Osteocyte (in vitro differentiated cells): ENCODE measurements around the gene CUBN. TPM values are rescaled to one million over a fixed set of nuclear protein-coding genes. Genes with fewer than 3 reads are reported as not detected.
A peak's percentile ranks its signal among the peaks of the same experiment; 100 is the strongest.

Experiments
- DNase-seq: peaks from one replicate; pipeline ENCODE4 v3.0.0; 2021; ENCODE audit warnings: mixed read lengths; ENCODE audit not compliant: unreplicated experiment; ENCODE audit errors: extremely low spot score
- H3K27ac Mint-ChIP-seq: one replicate; pipeline ENCODE4 v1.8.0; 2021; ENCODE audit warnings: mild to moderate bottlenecking, mixed read lengths; ENCODE audit not compliant: unreplicated experiment
- H3K27me3 Mint-ChIP-seq: one replicate; pipeline ENCODE4 v1.8.0; 2021; ENCODE audit warnings: mixed read lengths; ENCODE audit not compliant: unreplicated experiment
- H3K36me3 Mint-ChIP-seq: one replicate; pipeline ENCODE4 v1.8.0; 2021; ENCODE audit warnings: mixed read lengths; ENCODE audit not compliant: unreplicated experiment
- H3K4me1 Mint-ChIP-seq: one replicate; pipeline ENCODE4 v1.8.0; 2021; ENCODE audit warnings: mixed read lengths; ENCODE audit not compliant: unreplicated experiment
- H3K4me3 Mint-ChIP-seq: one replicate; pipeline ENCODE4 v1.8.0; 2021; ENCODE audit warnings: mild to moderate bottlenecking, moderate library complexity, mixed read lengths; ENCODE audit not compliant: unreplicated experiment
- H3K9me3 Mint-ChIP-seq: one replicate; pipeline ENCODE4 v1.8.0; 2021; ENCODE audit warnings: mixed read lengths; ENCODE audit not compliant: unreplicated experiment
- CTCF ChIP-seq: fragments of 200-600 bp; sonication (generic); IDR thresholded peaks from 2 replicates; pipeline ENCODE4 v1.5.0; 2021; ENCODE audit warnings: antibody characterized with exemption, mild to moderate bottlenecking, moderate library complexity
- total RNA-seq: library from RNA; stranded (reverse); gene quantifications from 2 replicates; pipeline ENCODE4 v1.2.1, GENCODE V29; 2021

CUBN gene
- total RNA-seq, 1 donor from 2014 or later = 1.4 TPM

GRCh38 chr10:16848562-16849154 is 281.0 kb downstream of the CUBN start:
- no peaks in the 10 kb centered on the region for H3K27me3 Mint-ChIP-seq
- H3K27ac Mint-ChIP-seq = no peak overlapping the region
- H3K4me1 Mint-ChIP-seq = peaks cover 2% of the 10 kb centered on the region
- no peaks in the 10 kb centered on the region for H3K9me3 Mint-ChIP-seq
- no peaks in the 10 kb centered on the region for H3K36me3 Mint-ChIP-seq
- no peak overlapping the region for H3K4me3 Mint-ChIP-seq
- TF ChIP-seq CTCF = no peak
- no peak for DNase-seq

- Mint-ChIP-seq H3K9me3 (no peaks in the 10 kb centered on the region), H3K27me3 (no peaks in the 10 kb centered on the region), H3K4me1 (peaks cover 2% of the 10 kb centered on the region), H3K27ac (no peak overlapping the region), H3K36me3 (no peaks in the 10 kb centered on the region), H3K4me3 (no peak overlapping the region)
- TF ChIP-seq CTCF = no peak
- DNase-seq = no peak
Observed at GRCh38 chr10:16847644-16848043, 282.0 kb downstream of the CUBN start.

GRCh38 chr10:16845248-16845647 is 284.4 kb downstream of the CUBN start:
- no peak for TF ChIP-seq CTCF
- Mint-ChIP-seq H3K27me3 (no peaks in the 10 kb centered on the region), H3K4me1 (peaks cover 2% of the 10 kb centered on the region), H3K4me3 (no peak overlapping the region), H3K9me3 (no peaks in the 10 kb centered on the region), H3K27ac (no peak overlapping the region), H3K36me3 (no peaks in the 10 kb centered on the region)
- DNase-seq = no peak

GRCh38 chr10:16843252-16843870 is 286.2 kb downstream of the CUBN start:
- DNase-seq = no peak
- TF ChIP-seq CTCF = peak; percentile 66
- no peaks in the 10 kb centered on the region for H3K9me3 Mint-ChIP-seq

GRCh38 chr10:16835228-16835627 is 294.4 kb downstream of the CUBN start:
- Mint-ChIP-seq H3K27ac (no peak overlapping the region), H3K27me3 (no peaks in the 10 kb centered on the region), H3K4me3 (no peak overlapping the region), H3K4me1 (peaks cover 27% of the 10 kb centered on the region), H3K36me3 (peaks cover 2% of the 10 kb centered on the region), H3K9me3 (no peaks in the 10 kb centered on the region)
- no peak for DNase-seq
- TF ChIP-seq CTCF = no peak

More at GRCh38 chr10:16843252-16843870, 286.2 kb downstream of the CUBN start:
- H3K4me3 Mint-ChIP-seq = no peak overlapping the region
- no peaks in the 10 kb centered on the region for H3K27me3 Mint-ChIP-seq
- H3K4me1 Mint-ChIP-seq = peaks cover 2% of the 10 kb centered on the region
- peaks cover 2% of the 10 kb centered on the region for H3K36me3 Mint-ChIP-seq
- no peak overlapping the region for H3K27ac Mint-ChIP-seq
